Measurements from ENCODE around the gene SSX2IP.
A peak's percentile ranks its signal among the peaks of the same experiment; 100 is the strongest.
"Not testable (repeated sequence)": the region's sequence is repeated elsewhere in the genome, so short reads cannot be mapped to it uniquely, and the experiment has no call there.

The SSX2IP gene, protein sequence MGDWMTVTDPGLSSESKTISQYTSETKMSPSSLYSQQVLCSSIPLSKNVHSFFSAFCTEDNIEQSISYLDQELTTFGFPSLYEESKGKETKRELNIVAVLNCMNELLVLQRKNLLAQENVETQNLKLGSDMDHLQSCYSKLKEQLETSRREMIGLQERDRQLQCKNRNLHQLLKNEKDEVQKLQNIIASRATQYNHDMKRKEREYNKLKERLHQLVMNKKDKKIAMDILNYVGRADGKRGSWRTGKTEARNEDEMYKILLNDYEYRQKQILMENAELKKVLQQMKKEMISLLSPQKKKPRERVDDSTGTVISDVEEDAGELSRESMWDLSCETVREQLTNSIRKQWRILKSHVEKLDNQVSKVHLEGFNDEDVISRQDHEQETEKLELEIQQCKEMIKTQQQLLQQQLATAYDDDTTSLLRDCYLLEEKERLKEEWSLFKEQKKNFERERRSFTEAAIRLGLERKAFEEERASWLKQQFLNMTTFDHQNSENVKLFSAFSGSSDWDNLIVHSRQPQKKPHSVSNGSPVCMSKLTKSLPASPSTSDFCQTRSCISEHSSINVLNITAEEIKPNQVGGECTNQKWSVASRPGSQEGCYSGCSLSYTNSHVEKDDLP

DNA sequence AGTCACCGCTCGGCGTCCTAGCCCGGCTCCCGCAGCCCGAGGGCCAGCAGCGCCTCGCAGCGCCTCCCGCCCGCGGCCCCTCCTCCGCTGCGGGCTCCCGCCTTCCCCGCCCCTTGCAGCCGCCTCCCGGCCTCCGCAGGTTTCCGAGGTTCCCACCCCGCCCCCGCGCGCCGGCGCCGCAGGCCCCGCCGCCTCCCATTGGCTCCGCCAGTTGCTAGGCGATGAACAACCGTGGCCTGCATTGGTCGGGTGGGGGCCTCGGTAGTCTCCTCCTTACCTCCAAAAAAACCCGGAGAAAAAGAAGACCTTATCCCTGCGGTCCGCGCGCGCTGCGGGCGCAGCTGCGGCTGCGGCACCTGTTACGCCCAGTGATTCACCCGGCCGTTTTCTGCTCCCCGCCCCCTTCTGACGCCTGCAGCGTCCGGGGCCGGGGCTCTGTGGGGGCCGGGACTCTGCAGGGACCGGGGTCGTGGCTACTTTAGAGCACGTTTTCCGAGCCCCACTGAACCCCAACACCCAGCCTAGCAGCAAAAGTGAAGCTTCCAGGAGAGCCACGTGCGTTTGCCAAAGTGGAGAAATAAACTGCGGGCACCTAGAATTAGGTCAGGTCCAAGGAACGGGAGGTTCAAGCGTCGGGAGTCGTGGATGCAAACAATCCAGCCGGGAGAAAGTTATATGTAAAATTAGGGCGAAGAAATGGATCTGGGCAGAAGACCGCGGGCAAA, at the start of gene SSX2IP:
Gene SSX2IP, minus strand, starts transcription at position 65 of the 725 bp plus-strand sequence. CDS start 19,242 bp downstream, outside the sequence.
- peaks cover 67% of the 10 kb centered on the region for H3K4me1 Mint-ChIP-seq (ENCODE audit: low read depth)

DNA sequence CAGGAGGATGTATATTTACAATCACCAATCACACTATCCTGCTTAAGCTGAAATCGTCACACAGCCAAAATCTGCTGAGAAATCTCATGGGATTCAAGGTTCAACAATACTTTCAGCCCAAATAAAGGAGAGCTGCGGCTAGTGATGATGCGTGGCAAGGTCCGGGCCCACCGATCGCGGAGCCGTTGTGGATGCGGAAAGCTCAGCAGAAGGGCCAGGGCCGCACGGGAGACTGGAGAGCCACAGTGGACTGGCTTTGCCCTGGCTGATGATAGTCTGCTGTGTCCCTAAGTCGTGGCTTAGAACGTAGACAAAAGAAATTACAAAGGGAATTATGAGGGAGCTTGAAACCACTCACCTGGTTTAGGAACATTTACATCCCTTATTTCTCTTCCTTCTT, 48.0 kb upstream of the SSX2IP start:
- Mint-ChIP-seq H3K36me3 (ENCODE audit: low read depth) (no peaks in the 10 kb centered on the region), H3K4me3 (no peak overlapping the region), H3K4me1 (ENCODE audit: low read depth) (peaks cover 15% of the 10 kb centered on the region), H3K27me3 (peaks cover 16% of the 10 kb centered on the region), H3K27ac (no peak overlapping the region), H3K9me3 (no peaks in the 10 kb centered on the region)
- DNase-seq: no peak

More for the DNA sequence above, at the start of gene SSX2IP:
- no peaks in the 10 kb centered on the region for H3K9me3 Mint-ChIP-seq
- peaks cover 3% of the 10 kb centered on the region for H3K27me3 Mint-ChIP-seq
- H3K36me3 Mint-ChIP-seq (ENCODE audit: low read depth): peaks cover 5% of the 10 kb centered on the region
- H3K27ac Mint-ChIP-seq: peak within 1 kb of the TSS; percentile 96
- H3K4me3 Mint-ChIP-seq: peak within 1 kb of the TSS; percentile 94
- DNase-seq: peak; percentile 100

DNA sequence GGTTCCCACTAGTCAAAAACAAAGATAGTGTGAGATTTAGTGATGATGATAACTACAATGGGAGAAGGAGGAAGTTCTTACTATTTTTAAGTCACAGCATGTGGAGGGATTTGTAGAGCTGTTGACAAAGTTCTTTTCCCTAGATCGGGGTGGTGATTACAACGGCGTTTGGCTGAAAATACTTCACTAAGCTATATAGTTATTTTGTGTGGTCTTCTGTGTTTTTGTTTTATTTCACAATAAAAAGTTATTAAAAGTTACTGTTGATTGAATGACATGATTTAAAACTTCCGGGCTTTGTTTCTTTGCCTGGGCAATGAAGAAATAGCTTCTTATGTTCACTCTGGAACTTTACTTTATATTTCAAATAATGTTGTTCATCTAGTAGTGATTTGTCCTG, 47.3 kb upstream of the SSX2IP start:
- Mint-ChIP-seq H3K27ac (no peak overlapping the region), H3K9me3 (no peaks in the 10 kb centered on the region), H3K4me3 (no peak overlapping the region), H3K36me3 (ENCODE audit: low read depth) (no peaks in the 10 kb centered on the region), H3K4me1 (ENCODE audit: low read depth) (peaks cover 9% of the 10 kb centered on the region), H3K27me3 (peaks cover 16% of the 10 kb centered on the region)
- no peak for DNase-seq

DNA sequence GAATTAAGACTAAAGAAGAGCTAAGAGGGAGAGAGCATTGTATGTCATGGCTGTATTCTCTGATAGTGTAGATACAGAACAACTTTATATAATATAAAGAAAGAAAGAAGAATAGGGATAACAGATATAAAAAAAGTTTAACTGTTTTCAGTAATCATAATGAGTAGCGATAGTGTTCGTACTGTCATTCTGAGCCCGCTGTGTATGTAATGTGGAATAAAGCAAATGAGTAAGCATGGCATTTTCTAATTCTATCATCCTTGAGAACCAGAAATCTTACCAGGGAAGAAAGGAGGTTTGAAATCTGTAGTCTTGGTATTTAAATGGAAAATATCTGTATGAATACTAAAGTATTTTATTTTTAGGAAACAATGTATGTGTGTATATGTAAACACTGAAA, 46.7 kb upstream of the SSX2IP start:
- Mint-ChIP-seq H3K27ac (no peak overlapping the region), H3K9me3 (no peaks in the 10 kb centered on the region), H3K4me3 (no peak overlapping the region), H3K4me1 (ENCODE audit: low read depth) (peaks cover 4% of the 10 kb centered on the region), H3K36me3 (ENCODE audit: low read depth) (no peaks in the 10 kb centered on the region), H3K27me3 (peaks cover 18% of the 10 kb centered on the region)
- DNase-seq: no peak

DNA sequence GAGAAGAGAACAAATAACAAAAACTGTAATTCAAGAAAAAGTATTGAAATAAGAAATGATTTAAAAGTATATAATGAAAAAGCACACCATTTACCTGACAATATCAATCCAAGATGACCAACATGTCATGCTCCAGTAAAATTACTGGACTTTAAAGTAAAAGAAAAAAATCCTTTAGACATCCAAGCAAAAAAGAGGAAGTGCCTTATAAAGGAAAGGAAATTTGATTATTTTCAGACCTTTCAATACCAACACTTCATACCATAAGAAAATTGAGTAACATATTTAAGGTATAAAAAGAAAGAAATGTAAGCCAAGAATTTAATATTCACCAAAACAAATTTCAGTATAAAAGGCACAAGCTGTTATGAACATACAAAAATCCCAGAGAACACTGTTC, 46.2 kb upstream of the SSX2IP start:
- DNase-seq: no peak
- H3K27me3 Mint-ChIP-seq: peaks cover 22% of the 10 kb centered on the region
- no peak overlapping the region for H3K4me3 Mint-ChIP-seq
- H3K27ac Mint-ChIP-seq: no peak overlapping the region
- no peaks in the 10 kb centered on the region for H3K36me3 Mint-ChIP-seq (ENCODE audit: low read depth)
- no peaks in the 10 kb centered on the region for H3K9me3 Mint-ChIP-seq
- H3K4me1 Mint-ChIP-seq (ENCODE audit: low read depth): peaks cover 2% of the 10 kb centered on the region

DNA sequence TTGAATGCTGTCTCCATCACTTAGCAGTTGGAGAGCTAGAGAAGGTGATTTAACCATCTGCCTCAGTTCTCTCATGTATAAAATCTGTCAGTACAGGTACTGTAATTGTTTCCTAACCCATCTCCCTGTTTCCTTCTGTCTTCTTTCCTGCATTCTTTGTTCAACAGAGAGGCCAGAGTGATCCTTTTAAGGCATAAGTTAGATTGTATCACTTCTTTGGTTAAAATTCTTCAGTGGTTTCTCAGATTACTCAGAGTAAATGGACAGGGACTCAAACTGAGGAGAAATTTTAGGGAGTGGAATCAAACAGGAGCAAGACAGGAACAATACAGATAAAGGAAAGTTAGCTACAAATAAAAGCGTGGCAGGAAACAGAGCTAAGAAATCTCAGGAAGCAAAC, 45.2 kb upstream of the SSX2IP start:
- H3K4me1 Mint-ChIP-seq (ENCODE audit: low read depth): peaks cover 1% of the 10 kb centered on the region
- peaks cover 28% of the 10 kb centered on the region for H3K27me3 Mint-ChIP-seq
- H3K27ac Mint-ChIP-seq: no peak overlapping the region

DNA sequence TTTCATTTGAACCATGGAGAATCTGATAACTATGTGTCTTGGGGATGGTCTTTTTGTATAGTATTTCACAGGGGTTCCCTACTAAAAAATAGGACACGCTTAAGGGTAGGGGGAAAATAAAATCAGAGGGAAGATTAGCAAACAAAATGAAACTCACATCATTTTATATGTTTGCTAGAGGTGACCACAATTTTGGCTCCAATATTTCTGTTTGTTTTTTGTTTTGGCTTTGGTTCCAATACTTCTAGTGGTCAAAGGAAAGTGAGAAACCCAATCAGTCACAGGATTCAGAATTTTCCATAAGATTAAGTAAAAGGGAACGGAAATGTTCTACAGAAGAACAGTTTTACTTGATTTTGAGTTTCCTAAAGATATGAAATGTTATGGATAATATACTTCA, 42.3 kb upstream of the SSX2IP start:
- Mint-ChIP-seq H3K4me1 (ENCODE audit: low read depth) (peaks cover 1% of the 10 kb centered on the region), H3K36me3 (ENCODE audit: low read depth) (no peaks in the 10 kb centered on the region), H3K4me3 (no peak overlapping the region), H3K27ac (no peak overlapping the region), H3K27me3 (peaks cover 23% of the 10 kb centered on the region), H3K9me3 (no peaks in the 10 kb centered on the region)
- DNase-seq: no peak

More for the DNA sequence above, 45.2 kb upstream of the SSX2IP start:
- no peak overlapping the region for H3K4me3 Mint-ChIP-seq
- H3K9me3 Mint-ChIP-seq: no peaks in the 10 kb centered on the region
- no peak for DNase-seq
- H3K36me3 Mint-ChIP-seq (ENCODE audit: low read depth): no peaks in the 10 kb centered on the region

DNA sequence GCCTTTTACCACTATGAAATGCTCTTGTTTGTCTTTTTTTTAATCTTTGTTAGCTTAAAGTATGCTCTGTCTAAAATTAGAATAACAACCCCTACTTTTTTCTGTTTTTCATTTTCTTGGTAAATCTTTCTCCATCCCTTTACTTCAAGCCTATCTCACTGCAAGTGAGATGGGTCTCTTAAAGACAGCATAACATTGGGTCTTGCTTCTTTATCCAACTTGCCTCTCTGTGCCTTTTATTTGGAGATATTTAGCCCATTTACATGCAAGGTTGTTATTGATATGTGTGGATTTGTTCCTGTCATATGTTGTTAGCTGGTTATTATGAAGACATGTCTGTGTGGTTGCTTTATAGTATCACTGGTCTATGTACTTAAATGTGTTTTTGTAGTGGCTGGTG, 41.3 kb upstream of the SSX2IP start:
- Mint-ChIP-seq H3K9me3 (no peaks in the 10 kb centered on the region), H3K27me3 (peaks cover 21% of the 10 kb centered on the region), H3K4me3 (no peak overlapping the region), H3K36me3 (ENCODE audit: low read depth) (no peaks in the 10 kb centered on the region), H3K27ac (no peak overlapping the region), H3K4me1 (ENCODE audit: low read depth) (peaks cover 1% of the 10 kb centered on the region)
- no peak for DNase-seq

DNA sequence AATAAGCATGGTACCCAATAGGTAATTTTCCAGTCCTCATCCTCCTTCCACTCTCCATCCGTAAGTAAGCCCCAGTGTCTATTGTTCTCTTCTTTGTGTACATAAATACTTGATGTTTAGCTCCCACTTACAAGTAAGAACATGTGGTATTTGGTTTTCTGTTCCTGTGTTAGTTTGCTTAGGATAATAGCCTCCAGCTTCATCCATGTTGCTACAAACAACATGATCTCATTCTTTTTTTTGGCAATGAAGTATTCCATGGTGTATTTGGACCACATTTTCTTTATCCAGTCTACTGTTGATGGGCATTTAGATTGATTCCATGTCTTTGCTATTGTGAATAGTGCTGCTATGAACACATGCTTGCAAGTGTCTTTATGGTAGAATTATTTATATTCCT, 37.5 kb upstream of the SSX2IP start:
- H3K36me3 Mint-ChIP-seq (ENCODE audit: low read depth); H3K4me1 Mint-ChIP-seq (ENCODE audit: low read depth); DNase-seq; H3K4me3 Mint-ChIP-seq; H3K27ac Mint-ChIP-seq; H3K9me3 Mint-ChIP-seq: not testable (repeated sequence)
- peaks cover 17% of the 10 kb centered on the region for H3K27me3 Mint-ChIP-seq

DNA sequence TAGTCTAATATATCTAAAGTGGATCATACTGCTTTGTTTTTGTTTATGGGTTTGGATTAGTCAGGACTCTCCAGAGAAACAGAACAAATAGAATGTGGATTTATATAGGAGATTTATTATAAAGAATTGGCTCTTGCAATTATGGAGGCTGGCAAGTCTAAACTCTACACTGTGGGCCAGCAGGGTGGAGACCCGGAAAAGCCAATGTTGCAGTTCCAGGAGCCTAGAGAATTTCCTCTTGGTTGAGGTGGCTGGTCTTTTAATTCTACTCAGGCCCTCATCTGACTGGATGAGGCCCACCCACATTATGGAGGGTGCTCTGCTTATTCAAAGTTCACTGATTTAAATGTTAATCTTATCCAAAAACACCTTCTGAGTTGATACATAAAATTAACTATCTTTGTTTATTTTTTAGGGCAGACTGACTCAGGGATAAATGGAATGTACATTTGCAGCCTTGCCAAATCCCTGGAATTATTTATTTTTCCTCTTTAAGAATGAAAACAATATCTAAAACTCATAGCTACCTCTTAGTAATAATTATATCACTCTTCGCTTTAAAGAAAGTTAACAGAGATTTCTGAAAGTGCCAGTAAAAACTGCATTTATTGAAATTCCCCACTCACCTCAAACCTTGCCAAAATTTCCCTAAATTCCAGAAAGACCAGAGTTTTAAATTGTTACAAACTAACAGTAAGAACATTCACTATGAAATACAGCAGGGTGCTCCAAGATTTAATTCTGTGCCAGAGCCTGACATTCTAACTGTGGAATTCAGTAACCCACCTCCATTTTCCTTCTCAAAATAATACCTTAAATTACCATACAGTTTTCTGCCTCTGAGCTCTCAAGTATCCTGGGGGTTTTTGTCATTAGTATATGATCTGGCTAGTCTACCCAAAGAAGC, 36.6 kb upstream of the SSX2IP start:
- H3K36me3 Mint-ChIP-seq (ENCODE audit: low read depth): no peaks in the 10 kb centered on the region
- no peak for DNase-seq
- peaks cover 8% of the 10 kb centered on the region for H3K4me1 Mint-ChIP-seq (ENCODE audit: low read depth)
- H3K9me3 Mint-ChIP-seq: no peaks in the 10 kb centered on the region
- peaks cover 14% of the 10 kb centered on the region for H3K27me3 Mint-ChIP-seq
- no peak overlapping the region for H3K4me3 Mint-ChIP-seq
- no peak overlapping the region for H3K27ac Mint-ChIP-seq

DNA sequence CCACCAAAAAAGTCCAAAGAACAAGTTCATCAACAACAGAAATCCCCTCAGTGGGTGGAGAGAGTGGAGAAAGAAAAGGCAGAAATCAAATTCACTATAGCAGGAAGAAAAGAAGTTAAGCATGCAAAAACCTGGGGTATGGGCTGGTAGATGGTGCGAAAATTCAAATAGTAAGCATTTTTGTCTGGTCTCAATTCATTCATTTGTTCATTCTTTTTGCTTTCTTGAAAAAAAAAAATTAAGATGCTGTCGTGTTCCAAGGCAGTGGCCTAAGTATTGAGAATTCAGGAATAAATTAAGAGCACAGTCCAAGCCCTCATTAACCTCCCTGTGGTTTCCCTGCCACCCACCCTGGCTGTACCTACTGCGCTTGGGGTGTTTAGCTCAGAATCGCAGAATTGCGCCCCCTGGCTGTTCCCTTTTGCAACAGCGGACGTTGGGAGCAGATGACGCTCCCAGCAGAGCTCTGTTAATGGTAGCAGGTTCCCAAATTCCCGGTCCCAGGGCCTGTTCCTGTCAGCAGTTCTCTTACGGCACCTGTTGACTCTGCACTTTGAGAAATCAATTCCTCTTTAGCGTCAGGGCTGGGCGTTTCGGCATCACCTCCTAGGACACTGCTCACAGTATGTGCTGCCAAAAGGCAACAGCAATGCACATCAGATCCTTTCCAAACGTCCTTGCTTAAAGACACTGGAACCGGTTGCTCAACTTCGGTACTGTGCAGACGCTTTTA, 34.0 kb upstream of the SSX2IP start:
- no peak overlapping the region for H3K27ac Mint-ChIP-seq
- no peak overlapping the region for H3K4me3 Mint-ChIP-seq
- H3K27me3 Mint-ChIP-seq: peaks cover 4% of the 10 kb centered on the region
- H3K36me3 Mint-ChIP-seq (ENCODE audit: low read depth): no peaks in the 10 kb centered on the region
- H3K9me3 Mint-ChIP-seq: no peaks in the 10 kb centered on the region
- H3K4me1 Mint-ChIP-seq (ENCODE audit: low read depth): peaks cover 26% of the 10 kb centered on the region
- peak; percentile 66 for DNase-seq

DNA sequence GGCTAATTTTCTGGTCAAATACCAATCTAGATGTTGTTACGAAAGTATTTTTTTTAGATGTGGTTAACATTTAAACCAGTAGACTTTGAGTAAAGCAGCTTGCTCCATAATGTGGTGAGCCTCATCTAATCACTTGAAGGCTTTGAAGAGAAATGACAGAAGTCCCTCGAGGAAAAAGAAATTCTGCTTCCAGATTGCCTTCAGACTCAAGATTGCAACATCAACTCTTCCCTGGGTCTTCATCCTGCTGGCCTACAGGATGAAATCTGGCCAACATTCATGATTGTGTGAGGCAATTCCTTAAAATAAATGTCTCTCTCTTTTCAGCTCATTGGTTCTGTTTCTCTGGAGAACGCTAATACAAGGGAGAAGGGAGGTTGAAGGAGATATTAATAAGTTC, 32.5 kb upstream of the SSX2IP start:
- DNase-seq: no peak
- Mint-ChIP-seq H3K27ac (no peak overlapping the region), H3K27me3 (peaks cover 4% of the 10 kb centered on the region), H3K4me1 (ENCODE audit: low read depth) (peaks cover 26% of the 10 kb centered on the region), H3K4me3 (no peak overlapping the region), H3K9me3 (no peaks in the 10 kb centered on the region), H3K36me3 (ENCODE audit: low read depth) (no peaks in the 10 kb centered on the region)

DNA sequence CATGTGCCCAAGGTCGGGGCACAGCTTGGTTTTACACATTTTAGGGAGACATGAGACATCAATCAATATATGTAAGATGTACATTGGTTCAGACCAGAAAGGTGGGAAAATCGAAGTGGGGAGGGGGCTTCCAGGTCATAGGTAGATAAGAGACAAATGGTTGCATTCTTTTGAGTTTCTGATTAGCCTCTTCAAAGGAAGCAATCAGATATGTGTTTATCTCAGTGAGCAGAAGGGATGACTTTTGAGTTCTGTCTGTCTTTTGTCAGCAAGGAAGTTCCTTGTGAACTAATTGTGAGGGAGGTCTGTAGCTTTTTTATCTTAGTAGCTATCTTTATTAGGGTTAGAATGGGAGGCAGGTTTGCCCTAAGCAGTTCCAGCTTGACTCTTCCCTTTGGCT, 31.6 kb upstream of the SSX2IP start:
- DNase-seq; H3K4me3 Mint-ChIP-seq; H3K36me3 Mint-ChIP-seq (ENCODE audit: low read depth); H3K27ac Mint-ChIP-seq; H3K27me3 Mint-ChIP-seq; H3K9me3 Mint-ChIP-seq: not testable (repeated sequence)
- H3K4me1 Mint-ChIP-seq (ENCODE audit: low read depth): peaks cover 26% of the 10 kb centered on the region

All from activated T-cell treated with anti-CD3 and anti-CD28 coated beads, Interleukin-2, amount 50 U/mL, for 24 hours (primary cell).